GM21825 (cell line): ENCODE measurements around the gene PACS1.
A peak's percentile ranks its signal among the peaks of the same experiment; 100 is the strongest.
"Not testable (repeated sequence)": the region's sequence is repeated elsewhere in the genome, so short reads cannot be mapped to it uniquely, and the experiment has no call there.

Experiments
- ATAC-seq: cut with Tn5 transposase; IDR thresholded peaks from one replicate; pipeline ENCODE4 v1.9.1; 2021; ENCODE audit warnings: mild to moderate bottlenecking, moderate library complexity; ENCODE audit not compliant: unreplicated experiment

The PACS1 gene

DNA sequence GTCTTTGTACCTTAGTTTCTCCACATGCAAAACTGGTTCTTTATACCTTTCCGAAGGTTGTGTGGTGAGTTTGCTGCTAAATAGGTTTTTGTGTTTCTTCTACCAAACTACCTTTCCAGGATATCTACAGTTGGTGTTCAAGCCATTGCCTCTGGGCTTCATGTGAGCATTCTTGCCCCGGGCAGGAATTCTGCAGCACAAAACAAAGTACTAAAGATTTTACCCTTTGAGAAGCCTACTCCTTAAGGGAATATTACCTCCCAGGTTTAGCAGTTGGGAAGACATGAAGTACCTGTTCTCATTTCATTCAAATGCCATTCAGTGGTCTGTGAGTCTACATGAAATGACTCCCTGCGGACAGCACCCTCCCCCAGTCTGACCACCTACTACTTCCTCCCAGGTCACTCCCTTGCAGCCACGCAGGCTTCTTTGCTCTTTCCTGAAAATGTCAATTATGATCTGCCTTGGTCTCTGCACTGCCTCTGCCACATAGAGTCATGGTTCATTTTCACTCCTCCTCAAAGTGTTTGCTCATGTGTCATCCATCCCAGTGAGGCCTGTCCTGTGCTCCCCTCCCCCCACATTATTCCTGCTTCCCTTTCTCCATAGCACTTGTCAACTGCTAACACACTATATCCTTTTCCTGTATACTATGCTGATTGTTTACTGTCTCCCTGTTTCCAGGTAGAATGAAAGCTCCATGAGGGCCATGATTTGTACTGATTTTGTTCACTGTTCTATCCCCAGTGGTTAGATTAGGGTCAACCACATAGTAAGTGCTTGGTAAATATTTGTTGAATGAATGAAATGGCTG is 36.9 kb downstream of the PACS1 start:
- ATAC-seq: no peak

- ATAC-seq: no peak
Observed at GRCh38 chr11:66107600-66108510, 37.8 kb downstream of the PACS1 start.

GRCh38 chr11:66109294-66109693 is 39.2 kb downstream of the PACS1 start:
- ATAC-seq: no peak

- no peak for ATAC-seq
Observed at GRCh38 chr11:66111158-66111557, 41.1 kb downstream of the PACS1 start.

- no peak for ATAC-seq
Observed at GRCh38 chr11:66112041-66112491, 42.0 kb downstream of the PACS1 start.

- ATAC-seq: no peak
Observed at GRCh38 chr11:66112601-66113499, 42.8 kb downstream of the PACS1 start.

- ATAC-seq: not testable (repeated sequence)
Observed at GRCh38 chr11:66114957-66115356, 44.9 kb downstream of the PACS1 start.

GRCh38 chr11:66115638-66116301 is 45.7 kb downstream of the PACS1 start:
- peak; percentile 53 for ATAC-seq

DNA sequence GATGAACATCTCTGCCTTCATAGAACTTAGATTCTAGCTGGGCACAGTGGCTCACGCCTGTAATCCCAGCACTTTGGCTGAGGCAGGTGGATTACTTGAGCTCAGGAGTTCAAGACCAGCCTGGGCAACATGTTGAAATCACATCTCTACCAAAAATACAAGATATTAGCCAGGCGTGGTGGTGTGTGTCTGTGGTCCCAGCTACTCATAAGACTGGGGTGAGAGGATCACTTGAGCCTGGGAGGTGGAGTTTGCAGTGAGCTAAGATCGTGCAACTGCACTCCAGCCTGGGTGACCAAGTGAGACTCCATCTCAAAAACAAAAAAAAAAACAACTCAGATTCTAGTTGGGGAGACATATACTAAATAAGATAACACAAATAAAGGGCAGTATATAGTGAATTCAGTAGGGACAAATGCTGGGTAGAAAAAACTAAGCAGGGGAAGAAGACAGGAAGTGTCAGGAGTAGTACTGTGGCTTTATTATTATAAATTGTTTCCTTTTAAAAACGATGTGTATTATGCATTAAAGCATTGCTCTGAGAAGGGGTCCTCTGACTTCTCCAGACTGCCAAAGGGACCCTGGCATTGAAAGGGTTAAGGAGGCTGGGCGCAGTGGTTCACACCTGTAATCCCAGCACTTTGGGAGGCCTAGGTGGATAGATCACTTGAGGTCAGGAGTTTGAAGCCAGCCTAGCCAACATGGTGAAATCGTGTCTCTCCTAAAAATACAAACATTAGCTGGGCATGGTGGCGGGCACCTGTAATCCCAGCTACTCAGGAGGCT is 46.7 kb downstream of the PACS1 start:
- ATAC-seq: no peak

DNA sequence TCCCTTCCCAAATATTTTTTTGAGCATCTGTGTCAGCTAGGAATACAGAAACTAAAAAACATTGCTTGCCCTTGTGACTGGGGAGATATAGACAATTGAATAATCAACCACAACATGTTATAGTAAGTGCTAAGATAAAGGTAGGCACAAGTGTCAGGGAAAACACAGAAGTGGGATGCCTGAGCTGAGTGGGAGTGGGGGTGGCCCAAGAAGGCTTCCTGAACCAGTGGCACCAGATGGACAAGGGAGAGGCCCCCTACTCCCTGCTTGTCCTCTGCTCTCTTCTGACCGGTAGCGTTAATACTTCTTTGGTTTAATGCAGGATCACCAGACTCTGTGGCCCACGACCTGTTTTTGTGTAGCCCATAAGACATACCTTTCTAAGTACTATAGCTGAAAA is 48.8 kb downstream of the PACS1 start:
- no peak for ATAC-seq

DNA sequence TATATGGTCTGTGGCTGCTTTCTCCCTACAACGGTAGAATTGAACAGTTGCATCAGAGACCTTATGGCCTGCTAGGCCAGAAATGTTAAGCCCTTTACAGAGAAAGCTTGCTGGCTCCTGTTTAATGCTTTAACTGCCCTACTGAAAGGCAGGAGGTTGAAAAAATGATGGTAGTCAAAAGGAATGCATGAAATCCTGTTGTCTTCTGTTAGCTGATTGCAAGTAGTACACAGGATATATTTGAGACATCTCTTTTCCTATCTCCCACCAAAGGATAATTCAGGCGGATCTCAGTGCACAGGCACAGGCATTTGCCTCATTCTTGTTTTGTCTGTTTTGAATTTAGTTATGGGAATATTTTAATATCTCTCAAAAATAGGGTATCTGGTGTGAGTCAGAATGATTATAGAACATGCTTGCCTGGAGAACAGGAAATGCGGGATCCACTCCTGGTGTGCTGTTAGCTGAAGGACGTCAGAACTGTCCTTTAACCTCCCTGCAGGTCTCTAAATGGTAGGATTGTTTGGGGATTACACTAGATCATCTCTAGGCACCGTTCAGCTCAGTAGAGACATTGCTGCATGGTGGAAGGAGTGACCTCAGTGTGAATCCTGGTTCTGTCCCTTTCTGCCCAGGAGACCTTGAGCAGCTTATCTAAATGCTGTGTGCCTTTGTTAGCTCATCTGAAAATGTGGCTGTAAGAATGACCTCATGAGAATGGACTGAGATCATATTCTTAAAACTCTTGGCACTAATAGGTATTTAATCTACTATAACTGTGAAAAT is 49.5 kb downstream of the PACS1 start:
- no peak for ATAC-seq

GRCh38 chr11:66121466-66121865 is 51.4 kb downstream of the PACS1 start:
- ATAC-seq: no peak

GRCh38 chr11:66123902-66124301 is 53.8 kb downstream of the PACS1 start:
- no peak for ATAC-seq

DNA sequence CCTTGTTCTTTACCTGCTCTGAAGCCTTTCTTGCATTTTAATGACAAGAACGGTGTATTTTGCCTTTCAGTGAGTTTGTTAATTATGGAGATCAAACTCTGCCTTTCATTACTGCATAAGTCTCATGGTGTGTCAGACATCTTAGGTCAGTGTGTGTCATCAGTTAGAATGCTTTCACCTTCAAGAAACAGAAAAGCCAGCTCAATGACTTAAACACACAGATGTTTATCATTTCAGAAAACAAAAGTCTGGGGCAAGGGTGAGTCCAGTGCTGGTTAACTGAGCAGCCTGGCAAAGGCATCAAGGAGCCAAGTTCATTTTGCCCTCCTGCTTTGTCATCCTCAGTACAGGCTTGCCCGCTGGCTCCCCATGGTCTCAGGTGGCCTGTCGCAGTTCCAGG is 54.5 kb downstream of the PACS1 start:
- ATAC-seq: no peak

DNA sequence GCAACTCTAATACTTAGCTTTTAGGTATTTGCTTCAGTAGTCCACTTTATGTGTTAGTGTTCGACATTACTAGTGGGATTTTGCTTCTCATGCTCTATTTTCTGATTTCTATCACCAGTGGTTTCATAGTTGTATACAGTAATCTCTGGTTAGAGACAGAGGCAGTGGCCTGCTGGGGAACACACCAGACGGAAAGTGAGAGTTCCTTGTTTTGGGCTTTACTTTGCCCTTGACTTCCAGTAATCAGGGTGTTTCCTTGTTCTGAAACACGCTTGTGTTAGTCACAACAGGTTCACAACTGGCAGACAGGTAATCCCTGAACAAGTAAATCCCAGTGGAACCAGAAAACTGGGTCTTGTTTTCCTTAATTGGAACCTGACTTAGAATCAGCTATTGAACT is 56.0 kb downstream of the PACS1 start:
- peak; percentile 34 for ATAC-seq

GRCh38 chr11:66126808-66127555 is 56.9 kb downstream of the PACS1 start:
- ATAC-seq: peak; percentile 45

DNA sequence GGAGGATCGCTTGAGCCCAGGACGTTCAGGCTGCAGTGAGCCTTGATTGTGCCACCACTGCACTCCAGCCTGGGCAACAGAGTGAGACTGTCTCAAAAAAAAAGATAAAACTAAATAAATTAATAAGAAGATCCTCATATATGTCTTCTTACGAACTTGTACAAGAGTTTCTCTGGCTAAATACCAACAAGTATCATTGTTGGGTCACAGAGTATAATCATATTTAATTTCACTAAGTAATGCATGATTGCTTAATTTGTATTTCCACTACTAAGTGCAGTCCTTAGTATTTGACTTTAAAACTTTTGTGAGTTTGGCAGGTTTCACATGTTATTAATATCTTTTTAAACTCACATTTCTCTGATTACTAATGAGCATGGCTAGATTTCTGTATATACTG is 60.9 kb downstream of the PACS1 start:
- no peak for ATAC-seq
